ENCODE data around the gene ULK1.
A peak's percentile ranks its signal among the peaks of the same experiment; 100 is the strongest.

ULK1 gene

GRCh38 chr12:131860472-131861260, 33.8 kb upstream of the ULK1 start:
- Mint-ChIP-seq H3K4me3 (peak overlapping the region; percentile 32), H3K9me3 (no peaks in the 10 kb centered on the region), H3K36me3 (ENCODE audit: low read depth) (no peaks in the 10 kb centered on the region), H3K4me1 (peaks cover 59% of the 10 kb centered on the region), H3K27me3 (ENCODE audit: low read depth, poor library complexity) (peaks cover 15% of the 10 kb centered on the region), H3K27ac (peak overlapping the region; percentile 91)
- TF ChIP-seq CTCF (IDR thresholded peaks at IDR 0.05) = no peak
- no peak for DNase-seq

DNA sequence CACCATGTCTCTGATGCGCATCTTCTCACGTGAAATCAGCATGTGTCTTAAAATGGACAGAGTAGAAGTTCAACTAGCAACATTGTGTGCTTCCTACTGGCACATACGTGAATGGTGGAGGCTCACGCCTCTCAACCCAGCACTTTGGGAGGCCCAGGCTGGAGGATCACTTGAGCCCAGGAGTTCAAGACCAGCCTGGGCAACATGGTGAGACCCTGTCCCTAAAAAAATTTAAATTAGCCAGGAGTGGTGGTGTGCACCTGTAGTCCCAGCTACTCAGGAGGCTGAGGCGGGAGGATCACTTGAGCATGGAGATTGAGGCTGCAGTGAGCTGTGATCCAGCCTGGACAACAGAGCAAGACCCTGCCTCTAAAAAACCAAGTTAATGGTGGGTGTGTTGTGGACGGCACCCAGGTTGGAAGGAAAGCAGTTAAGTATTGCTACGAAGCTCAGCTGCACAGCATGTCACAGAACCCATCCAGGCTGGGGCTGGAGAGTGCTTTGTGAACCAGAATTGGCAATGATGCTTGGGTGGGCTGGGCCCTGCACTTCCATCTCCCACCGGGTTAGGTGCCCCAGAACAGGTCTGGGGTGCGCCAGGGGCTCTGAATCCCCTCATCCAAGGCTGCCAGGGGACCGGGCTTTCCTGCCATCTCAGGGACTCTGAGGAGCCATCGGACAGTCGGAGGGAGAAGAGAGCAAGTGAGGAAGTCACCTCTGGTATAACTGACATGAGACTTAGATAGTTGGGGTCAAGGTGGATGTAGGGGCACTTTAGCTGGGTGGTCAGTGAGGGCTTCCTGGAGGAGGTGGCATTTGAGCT, 33.0 kb upstream of the ULK1 start:
- TF ChIP-seq CTCF (IDR thresholded peaks at IDR 0.05) = no peak
- Mint-ChIP-seq H3K9me3 (no peaks in the 10 kb centered on the region), H3K27ac (peak overlapping the region; percentile 57), H3K36me3 (ENCODE audit: low read depth) (no peaks in the 10 kb centered on the region), H3K4me3 (no peak overlapping the region), H3K27me3 (ENCODE audit: low read depth, poor library complexity) (peaks cover 12% of the 10 kb centered on the region), H3K4me1 (peaks cover 53% of the 10 kb centered on the region)
- DNase-seq = no peak

DNA sequence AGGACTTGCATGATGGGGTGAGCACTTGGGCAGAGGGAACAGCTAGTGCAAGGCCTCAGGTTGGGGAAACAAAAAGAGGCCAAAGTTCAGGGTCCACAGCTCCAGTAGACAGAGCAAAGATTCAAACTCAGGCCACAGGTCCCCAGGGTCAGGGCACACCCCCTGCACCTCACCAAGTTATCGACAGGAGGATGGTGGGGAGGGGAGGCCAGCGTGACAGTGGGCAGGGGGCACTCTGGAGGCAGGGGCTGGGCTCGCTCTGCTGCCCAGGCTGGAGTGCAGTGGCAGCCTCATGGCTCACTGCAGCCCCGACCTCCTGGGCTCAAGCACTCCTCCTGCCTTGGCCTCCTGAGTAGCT, 32.4 kb upstream of the ULK1 start:
- H3K9me3 Mint-ChIP-seq = no peaks in the 10 kb centered on the region
- peaks cover 12% of the 10 kb centered on the region for H3K27me3 Mint-ChIP-seq (ENCODE audit: low read depth, poor library complexity)
- no peak overlapping the region for H3K4me3 Mint-ChIP-seq
- peak overlapping the region; percentile 57 for H3K27ac Mint-ChIP-seq
- H3K36me3 Mint-ChIP-seq (ENCODE audit: low read depth) = no peaks in the 10 kb centered on the region
- TF ChIP-seq CTCF (IDR thresholded peaks at IDR 0.05) = no peak
- peaks cover 50% of the 10 kb centered on the region for H3K4me1 Mint-ChIP-seq
- no peak for DNase-seq

DNA sequence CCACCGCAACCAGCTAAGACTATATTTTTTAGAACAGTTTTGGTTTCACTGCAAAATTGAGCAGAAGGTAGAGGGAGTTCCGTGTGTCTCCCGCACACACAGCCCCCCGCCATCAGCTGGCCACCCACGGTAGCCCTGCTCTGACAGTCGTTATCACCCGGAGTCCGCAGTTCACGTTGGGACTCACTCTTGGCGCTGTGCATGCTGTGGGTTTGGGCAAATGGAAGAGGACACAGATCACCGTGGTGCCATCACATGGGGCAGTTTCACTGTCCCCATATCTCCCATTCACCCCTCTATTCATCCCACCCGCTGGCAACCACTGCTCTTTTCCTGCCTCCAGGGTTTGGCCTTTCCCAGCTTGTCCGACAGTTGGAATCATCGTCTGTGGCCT, 31.8 kb upstream of the ULK1 start:
- TF ChIP-seq CTCF (IDR thresholded peaks at IDR 0.05) = no peak
- peak overlapping the region; percentile 84 for H3K27ac Mint-ChIP-seq
- H3K9me3 Mint-ChIP-seq = no peaks in the 10 kb centered on the region
- H3K4me3 Mint-ChIP-seq = peak overlapping the region; percentile 24
- H3K36me3 Mint-ChIP-seq (ENCODE audit: low read depth) = no peaks in the 10 kb centered on the region
- peaks cover 10% of the 10 kb centered on the region for H3K27me3 Mint-ChIP-seq (ENCODE audit: low read depth, poor library complexity)
- no peak for DNase-seq
- peaks cover 50% of the 10 kb centered on the region for H3K4me1 Mint-ChIP-seq

- no peak for TF ChIP-seq CTCF (IDR thresholded peaks at IDR 0.05)
- Mint-ChIP-seq H3K4me3 (peak overlapping the region; percentile 24), H3K27me3 (ENCODE audit: low read depth, poor library complexity) (peaks cover 6% of the 10 kb centered on the region), H3K9me3 (no peaks in the 10 kb centered on the region), H3K36me3 (ENCODE audit: low read depth) (no peaks in the 10 kb centered on the region), H3K4me1 (peaks cover 44% of the 10 kb centered on the region), H3K27ac (peak overlapping the region; percentile 84)
- DNase-seq = no peak
Measured at GRCh38 chr12:131862994-131863710, 31.3 kb upstream of the ULK1 start.
